Superior temporal gyrus (tissue), 1 donor: ENCODE measurements around the gene ARHGEF16.

Experiments
- DNase-seq: peaks from one replicate; pipeline ENCODE4 v3.0.0-alpha.2; 2016; ENCODE audit errors: extremely low spot score

The ARHGEF16 gene

DNA sequence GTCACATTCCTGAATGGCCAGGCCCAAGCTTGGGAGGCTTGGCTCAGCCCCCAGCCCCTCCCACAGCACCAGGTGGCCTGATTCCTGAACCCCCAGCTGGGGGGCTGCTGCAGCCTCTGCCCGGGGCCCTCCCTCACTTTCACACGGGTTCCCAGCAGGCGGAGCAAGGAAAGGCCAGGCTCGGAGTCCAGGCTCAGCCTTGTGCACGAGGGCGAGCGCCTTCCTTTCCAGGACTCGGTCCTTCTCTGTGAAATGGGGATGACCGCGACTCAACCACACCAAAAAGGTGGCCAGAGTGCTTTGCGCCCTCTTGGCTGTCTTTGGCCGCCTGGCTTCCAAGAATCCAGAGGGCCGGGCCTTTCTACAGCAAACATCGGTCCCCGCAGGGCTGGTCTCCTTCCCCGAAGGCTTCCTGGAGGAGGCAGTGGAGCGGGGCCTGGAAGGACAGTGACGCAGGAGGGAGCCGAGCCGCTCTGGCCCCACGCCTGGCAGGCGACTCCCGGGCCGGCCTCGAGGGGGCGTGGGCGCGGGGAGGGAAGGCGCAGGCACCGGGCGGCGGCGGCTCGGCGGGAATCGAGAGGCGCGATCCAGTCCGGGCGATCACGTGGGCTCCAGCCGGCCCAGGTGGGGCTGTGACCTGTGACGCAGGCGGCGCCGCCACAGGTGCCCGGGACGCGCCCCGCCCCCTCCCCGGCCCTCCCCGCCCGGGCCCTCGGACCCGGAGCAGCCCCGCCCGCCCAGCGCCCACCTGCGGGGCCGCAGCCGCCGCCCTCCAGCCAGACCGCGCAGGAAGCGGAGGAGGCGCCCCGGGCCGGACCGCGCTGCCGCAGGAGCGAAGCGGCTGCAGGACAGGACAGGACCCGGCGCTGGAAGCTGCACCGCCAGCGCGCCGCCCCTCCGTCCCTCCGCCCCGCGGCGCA is at the start of gene ARHGEF16:
ARHGEF16 (plus strand) TSS at position 775 of the 920 bp plus-strand sequence. CDS start 8,420 bp downstream, outside the sequence.
- DNase-seq = no peak

DNA sequence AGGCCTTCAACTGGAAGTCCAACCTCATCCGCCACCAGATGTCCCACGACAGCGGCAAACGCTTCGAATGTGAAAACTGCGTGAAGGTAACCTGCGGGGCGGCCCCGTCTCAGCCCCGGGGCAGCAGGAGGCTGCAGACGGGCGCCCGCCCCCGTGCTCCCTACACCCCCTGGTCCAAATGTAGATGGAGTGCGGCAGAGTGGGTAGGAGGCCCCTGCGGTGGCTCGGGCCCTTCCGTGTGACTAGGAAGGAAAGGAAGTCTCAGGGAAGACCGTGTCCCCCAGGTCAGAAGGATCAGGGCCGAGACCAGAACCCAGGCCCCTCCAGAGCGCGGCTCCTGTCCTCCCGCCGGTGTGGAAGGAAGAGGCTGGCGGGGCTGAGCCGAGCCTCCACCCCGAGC is 49.7 kb upstream of the ARHGEF16 start:
- no peak for DNase-seq

DNA sequence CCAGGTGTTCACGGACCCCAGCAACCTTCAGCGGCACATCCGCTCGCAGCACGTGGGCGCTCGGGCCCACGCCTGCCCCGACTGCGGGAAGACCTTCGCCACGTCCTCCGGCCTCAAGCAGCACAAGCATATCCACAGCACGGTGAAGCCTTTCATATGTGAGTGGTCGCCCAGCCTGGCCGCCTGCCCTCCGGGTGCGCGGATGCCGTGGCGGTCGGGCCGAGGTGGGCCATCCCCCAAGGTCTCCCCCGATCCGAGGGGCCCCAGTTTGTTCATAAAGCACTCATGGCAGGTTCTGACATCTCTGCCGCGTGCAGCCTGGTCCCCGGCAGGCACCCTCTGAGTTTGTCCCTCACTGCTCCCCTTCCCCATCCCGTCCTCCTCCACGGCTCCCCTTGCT is 49.0 kb upstream of the ARHGEF16 start:
- no peak for DNase-seq

DNA sequence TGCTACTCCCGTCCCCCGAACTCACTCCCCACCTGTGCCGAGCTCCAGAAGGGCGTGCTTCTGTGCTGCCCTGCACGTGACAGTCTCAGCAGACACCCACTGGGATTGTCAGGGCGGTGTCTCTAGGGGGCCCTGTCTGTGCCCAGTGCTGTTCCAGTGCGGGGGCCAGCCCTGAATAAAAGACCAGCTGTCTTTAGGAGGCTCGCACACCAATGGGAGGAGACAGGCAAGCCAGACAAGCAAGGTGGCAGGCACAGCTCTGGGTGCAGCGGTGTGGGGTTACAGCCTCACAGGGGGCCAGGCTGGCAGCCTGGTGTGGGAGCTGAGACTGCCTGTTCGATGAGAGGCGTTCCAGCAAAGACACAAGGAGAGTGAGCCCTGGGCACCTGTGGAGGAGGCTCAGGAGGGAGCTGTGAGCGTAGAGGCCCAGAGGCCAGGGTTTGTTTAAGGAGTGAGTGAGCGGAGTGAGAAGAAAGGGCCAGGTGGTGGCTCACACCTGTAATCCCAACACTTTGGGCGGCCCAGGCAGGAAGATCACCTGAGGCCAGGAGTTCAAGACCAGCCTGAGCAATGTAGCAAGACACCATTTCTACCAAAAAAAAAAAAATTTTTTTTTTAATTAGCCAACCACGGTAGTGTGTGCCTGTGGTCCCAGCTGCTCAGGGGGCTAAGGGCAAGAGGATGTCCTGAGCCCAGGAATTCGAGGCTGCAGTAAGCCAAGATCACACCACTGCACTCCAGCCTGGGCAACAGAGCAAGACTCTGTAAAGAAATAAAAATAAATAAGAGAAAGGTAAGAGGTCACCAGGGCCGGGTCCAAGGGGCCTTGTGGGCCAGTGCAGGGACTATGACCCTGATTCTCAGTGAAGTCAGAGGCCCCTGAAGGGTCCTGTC is 48.2 kb upstream of the ARHGEF16 start:
- DNase-seq = no peak

DNA sequence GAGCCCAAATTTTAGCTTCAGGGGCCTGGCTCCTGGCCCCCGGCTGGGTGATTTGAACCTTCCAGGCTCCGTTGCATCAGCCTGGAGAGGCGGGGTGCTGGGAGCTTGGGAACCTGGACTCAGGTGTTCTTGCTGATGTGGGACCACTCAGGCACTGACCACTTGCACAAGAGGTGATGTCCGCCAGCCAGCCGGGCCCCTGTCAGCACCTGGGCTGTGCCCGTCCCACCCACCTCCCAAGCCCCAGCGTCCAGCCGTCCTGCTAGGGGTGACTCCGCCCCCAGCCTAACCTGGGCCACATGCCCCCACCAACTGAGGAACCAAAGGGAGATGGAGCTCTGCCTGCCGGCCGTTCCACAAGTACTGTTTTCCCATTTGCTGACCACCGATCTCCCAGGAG is 47.4 kb upstream of the ARHGEF16 start:
- DNase-seq = no peak

DNA sequence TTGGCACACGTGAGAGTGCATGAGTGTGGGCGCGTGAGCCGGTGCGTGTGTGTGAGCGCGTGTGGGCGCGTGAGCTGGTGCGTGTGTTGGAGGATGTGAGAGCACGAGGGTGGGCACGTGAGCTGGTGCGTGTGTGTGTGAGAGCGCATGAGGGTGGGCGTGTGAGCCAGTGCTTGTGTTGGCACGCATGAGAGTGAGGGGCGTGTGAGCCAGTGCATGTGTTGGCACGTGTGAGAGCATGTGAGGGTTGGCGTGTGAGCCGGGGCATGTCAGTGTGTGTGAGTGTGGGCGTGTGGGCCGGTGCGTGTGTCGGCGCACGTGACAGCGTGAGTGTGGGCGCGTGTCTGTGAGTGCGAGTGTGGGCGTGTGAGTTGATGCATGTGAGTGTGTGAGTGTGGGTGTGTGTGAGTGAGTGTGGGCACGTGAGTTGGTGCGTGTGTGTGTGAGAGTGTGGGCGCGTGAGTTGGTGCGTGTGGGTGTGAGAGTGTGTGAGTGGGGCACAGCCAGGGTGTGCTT is 45.7 kb upstream of the ARHGEF16 start:
- no peak for DNase-seq

DNA sequence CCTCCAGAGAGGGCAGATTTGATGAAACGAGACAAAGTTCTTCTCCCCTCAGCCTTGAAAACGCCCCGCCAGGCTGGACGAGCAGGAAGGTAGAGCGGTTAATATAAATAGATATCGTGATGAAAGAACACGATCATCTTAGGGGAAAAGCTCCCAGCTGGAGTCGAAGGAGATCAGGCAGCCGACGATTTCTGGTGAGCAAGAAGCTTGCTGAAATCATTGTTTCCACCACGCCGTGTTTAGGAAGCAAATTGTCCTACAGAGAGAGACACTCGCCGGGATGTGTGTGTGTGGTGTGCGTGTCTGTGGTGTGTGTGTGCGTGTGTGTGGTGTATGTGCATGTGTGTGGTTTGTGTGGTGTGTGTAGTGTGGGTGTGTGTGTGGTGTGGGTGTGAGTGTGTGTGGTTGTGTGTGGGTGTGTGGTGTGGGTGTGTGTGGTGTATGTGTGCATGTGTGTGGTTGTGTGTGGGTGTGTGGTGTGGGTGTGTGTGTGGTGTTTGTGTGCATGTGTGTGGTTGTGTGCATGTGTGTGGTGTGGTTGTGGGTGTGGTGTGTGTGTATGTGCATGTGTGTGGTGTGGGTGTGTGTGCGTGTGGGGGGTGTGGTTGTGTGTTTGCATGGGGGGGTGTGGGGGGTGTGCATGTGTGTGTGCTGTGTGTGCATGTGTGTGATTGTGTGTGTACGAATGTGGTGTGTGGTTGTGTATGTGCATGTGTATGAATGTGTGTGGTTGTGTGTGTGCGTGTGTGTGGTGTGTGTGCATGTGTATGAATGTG is 44.9 kb upstream of the ARHGEF16 start:
- DNase-seq = no peak

DNA sequence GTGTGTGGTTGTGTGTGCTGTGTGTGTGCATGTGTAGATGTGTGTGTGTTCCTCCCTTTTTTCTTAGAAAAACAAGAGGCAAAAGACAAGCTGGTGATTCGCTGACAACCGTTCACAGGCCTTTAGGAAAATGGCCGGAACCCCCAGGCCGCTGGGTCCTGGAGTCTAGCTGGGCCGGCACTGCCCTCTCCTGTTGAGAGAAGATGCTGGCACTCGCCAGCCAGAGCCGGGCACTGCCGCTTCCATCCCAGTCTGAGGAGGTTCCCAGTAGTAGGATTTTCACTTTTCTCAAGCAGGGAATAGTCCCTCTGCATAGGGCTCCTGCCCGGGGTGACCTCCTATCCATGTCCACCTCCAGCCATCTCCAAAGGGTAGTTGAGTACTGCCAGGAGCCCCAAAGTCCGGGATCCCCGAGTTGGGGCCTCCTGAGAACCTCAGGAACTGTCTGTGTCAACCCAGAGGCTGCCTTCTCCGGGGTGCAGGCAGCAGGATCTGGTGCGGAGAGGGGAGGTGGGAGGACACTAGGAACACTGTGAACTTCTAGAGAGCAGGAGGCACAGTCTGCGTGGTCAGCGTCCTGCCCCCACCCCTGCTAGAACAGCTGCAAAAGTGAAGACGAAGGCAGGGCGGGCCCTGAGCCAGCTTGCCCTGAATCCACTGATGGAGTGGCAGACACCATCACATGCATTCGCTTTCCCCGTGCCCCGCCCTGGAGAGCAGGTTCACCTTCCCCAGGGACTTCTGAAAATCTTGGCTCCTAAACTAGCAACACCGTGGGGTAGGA is 44.1 kb upstream of the ARHGEF16 start:
- peak; percentile 87 for DNase-seq

DNA sequence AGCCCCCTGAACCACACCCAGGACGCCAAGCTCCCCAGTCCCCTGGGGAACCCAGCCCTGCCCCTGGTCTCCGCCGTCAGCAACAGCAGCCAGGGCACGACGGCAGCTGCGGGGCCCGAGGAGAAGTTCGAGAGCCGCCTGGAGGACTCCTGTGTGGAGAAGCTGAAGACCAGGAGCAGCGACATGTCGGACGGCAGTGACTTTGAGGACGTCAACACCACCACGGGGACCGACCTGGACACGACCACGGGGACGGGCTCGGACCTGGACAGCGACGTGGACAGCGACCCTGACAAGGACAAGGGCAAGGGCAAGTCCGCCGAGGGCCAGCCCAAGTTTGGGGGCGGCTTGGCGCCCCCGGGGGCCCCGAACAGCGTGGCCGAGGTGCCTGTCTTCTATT is 42.7 kb upstream of the ARHGEF16 start:
- DNase-seq = no peak

DNA sequence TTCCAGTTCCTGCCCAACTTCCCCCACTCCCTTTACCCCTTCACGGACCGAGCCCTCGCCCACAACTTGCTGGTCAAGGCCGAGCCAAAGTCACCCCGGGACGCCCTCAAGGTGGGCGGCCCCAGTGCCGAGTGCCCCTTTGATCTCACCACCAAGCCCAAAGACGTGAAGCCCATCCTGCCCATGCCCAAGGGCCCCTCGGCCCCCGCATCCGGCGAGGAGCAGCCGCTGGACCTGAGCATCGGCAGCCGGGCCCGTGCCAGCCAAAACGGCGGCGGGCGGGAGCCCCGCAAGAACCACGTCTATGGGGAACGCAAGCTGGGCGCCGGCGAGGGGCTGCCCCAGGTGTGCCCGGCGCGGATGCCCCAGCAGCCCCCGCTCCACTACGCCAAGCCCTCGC is 42.1 kb upstream of the ARHGEF16 start:
- no peak for DNase-seq

DNA sequence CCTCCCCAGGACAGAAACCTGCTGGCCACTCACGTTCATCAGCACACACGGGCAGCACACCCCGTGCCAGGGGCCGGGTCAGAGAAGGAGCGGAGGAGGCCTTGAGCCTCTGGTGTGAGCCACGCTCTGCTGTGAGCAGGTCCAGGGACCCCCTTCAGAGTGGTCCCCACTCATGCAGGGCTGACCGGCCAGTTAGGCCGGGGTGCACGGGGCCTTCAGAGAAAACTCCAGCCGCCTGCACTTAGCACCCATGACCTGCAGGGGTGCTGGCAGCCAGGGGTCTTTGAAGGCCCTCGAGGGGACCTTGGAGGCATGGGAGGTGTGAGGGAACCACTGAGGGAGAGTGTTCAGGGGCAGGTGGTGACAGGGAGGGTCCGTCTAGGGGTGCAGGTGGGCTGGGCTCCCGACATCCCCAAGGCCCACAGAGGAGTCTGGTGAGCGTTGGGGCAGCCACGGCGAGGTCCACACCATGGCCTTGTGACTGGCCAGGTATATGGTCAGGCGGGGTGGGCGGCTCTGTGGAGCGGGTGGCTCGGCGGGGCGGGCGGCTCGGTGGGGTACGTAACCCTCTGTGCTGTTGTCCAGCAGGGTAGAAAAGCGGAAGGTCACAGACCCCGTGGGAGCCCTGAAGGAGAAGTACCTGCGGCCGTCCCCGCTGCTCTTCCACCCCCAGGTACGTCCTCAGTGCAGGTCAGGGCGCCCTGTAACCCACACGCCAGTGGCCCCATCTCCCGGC is 40.3 kb upstream of the ARHGEF16 start:
- no peak for DNase-seq

DNA sequence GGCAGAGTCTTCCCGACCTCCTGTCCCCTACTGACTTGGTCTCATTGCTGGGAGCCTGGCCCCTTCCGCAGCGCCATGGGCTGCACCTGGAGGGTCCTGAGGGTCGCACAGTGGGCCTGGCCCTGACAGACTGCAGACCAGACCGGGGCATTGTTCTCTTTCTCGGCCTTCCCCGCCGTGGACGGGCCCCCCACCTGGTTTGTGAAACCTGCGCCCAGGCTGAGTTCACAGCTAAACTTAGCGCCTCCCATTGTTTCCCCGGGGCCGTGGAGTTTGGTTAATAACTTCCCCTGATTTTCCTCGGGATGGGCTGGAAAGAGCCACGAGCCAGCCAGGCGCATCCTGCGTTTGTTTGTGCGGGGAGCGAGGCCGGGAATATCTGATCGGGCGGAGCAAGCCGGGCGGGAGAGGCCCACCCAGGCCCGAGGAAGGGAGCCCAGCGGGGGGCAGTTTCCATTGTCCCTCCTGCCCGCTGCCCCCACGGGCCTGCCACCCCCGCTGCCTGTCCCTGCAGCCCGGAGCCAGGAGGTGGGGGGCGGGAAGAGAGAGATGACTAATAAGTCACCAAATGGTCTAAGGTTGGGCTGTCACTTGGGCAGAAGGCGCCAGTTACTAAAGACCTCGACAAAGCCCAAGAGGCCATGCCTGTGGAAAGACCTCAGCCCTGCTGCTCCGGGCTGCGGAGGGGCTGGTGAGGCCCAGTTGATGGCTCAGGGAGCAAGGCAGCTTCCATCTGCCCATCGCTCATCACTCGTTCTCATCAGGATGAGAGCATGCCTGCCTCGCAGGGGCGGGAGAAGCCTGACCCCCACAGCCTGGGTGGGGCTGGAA is 39.0 kb upstream of the ARHGEF16 start:
- no peak for DNase-seq

DNA sequence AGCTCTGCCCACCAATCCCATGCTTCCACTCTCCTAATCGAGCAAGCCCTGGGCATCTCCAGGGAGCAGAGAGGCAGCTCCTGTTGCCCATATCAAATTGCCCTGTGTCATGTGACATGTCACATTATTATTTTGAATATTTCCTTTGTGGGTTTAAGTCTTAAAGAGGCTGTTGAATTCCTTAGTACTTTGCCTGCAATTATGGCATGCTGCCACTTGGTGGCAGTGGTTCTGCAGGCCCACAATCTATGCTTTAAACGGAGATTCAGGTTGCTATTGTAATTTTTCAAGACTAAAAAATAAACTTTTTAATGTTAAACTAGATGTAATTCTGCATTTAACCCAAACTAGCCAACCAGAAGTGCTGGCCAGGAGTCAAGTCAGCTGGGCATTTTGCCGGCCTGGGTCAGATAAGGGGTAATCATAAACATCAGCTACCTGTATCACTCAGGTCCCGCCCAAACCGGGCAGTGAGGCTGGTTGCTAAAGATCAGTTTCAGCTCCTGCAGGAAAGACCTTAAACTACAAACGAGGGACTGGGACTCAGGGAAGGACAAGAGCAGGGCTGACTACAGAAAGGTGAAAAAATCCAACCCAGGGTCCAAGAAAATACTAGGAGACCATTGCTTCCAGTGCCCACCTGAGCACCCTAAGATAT is 37.3 kb upstream of the ARHGEF16 start:
- DNase-seq = no peak

DNA sequence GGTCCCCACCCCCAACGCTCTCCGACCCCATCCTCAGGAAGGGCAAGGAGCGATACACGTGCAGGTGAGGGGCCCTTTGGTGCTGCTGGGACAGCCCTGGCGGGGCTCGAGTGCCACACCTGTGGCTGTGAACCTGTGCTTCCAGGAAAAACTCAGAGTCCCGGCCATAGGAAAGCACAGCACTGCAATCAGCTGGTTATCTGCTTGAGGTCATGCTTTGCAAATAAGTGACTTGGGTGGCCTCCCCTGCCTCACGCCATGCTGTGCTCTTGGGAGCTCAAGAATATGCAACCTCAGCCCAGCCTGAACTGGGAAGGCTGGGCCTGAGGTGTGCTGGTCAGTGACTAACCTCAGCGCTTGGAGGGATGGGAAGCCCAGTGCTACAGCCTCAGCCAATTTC is 36.5 kb upstream of the ARHGEF16 start:
- DNase-seq = no peak

DNA sequence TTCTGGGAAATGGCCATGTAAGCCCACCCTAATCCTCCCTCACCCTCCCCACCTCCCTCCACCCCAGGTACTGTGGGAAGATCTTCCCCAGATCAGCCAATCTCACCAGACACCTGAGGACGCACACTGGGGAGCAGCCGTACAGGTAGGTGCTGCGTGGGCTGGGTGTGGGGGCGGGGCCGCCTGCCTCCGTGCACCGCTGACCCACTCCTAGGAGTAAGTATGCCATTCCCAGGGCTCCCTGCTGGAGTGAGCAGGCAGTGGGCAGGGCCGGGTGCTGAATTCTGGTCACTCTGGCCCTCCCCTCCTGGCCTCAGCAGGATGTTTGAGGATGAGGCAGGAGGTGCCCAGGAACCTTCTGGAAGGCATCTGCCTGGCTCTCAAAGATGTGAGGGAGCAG is 35.9 kb upstream of the ARHGEF16 start:
- no peak for DNase-seq

DNA sequence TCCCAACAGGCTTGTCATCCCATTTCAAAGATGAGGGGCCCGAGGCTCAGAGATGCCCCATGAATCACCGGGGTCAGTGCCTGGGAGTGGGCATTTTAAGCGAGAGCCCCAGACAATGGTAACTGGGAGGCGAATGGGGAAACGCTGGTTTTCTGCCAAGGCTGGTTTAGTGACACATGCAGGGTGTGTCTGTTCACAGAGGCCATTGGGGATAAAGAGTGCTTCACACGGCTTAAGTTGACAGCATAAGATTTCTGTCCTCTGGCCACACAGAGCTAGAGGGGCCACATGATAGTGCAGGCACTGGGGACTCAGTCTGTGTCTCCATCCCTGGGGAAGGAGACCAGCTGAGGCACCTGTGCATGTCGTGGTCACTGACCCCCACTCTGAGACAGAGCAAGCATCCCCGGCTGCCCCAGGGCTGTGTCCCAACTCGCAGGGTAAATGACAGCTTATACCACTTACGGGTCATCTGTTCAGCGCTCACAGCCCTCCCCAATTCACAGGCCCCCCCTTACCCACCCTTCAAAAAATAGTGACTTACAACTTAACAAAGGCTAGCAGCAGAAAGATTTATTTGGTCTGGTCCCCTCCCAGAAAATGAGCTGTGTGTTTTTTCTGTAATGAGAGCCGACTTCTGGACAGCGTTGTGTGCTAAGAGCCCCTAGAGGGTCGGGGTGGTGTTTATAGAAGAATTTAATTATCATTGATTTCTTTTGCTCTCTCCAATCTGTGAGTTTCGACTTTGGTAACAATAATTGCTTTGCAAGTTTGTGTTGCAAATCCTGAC is 34.9 kb upstream of the ARHGEF16 start:
- DNase-seq = no peak

DNA sequence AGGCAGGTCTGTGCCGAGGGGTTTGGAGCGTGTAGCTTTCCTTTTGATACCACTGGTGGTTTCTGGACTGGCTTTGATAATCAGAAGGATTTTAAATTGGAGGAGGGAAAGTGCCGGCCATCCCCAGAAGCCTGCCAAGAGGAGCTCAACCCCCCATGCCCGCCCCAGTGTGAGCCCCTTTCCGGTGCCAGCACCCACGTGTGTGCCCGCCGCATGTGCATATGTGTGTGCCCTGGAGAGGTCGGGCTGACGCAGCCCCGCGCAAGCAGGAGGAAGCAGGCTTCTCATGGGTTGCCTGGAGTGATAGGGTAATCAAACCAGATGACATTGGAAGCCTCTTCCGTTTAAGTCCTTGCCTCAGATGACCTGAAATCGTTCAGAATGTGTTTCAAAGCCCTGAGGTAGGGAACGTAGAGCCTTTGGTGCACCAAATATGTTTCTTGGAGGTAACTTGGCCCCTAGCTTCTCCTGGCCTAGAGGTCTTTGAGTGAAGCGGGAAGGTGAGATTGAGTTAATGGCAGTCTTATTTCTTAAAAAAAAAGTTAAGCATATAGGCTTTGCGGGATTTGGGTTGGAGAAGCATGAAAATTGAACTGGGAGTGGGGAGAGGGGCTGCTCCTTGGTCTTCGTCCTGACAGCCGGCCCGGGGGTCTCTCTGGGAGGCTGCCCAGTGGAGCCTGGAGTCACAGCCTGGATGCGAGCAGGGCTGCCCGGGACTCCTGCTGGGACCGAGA is 34.1 kb upstream of the ARHGEF16 start:
- no peak for DNase-seq
